NCI-H345 treated with DMSO at 0.1 percent for 48 hours (cell line): ENCODE results near the gene AOAH.

Experiments
- DNase-seq: peaks from one replicate; lab custom pipeline; 2025; ENCODE audit not compliant: unreplicated experiment; lab: John Stamatoyannopoulos, UW

Gene AOAH

GRCh38 chr7:36564489-36564888 is 159.8 kb downstream of the AOAH start:
- no peak for DNase-seq

GRCh38 chr7:36563706-36564327 is 160.5 kb downstream of the AOAH start:
- no peak for DNase-seq

- DNase-seq: no peak
These were observed 162.2 kb downstream of the AOAH start for GRCh38 chr7:36562121-36562520.

GRCh38 chr7:36549029-36549428 is 175.3 kb downstream of the AOAH start:
- DNase-seq: no peak

GRCh38 chr7:36547416-36547815 is 176.9 kb downstream of the AOAH start:
- DNase-seq: no peak

GRCh38 chr7:36546331-36546730 is 178.0 kb downstream of the AOAH start:
- DNase-seq: no peak

GRCh38 chr7:36545291-36545690 is 179.0 kb downstream of the AOAH start:
- no peak for DNase-seq

GRCh38 chr7:36538126-36538525 is 186.2 kb downstream of the AOAH start:
- DNase-seq: no peak

GRCh38 chr7:36535866-36536664 is 188.2 kb downstream of the AOAH start:
- no peak for DNase-seq

- no peak for DNase-seq
These were observed 190.6 kb downstream of the AOAH start for GRCh38 chr7:36533717-36534116.

GRCh38 chr7:36532981-36533499 is 191.3 kb downstream of the AOAH start:
- no peak for DNase-seq

GRCh38 chr7:36531951-36532350 is 192.3 kb downstream of the AOAH start:
- no peak for DNase-seq

- DNase-seq: no peak
These were observed 193.8 kb downstream of the AOAH start for GRCh38 chr7:36530456-36530855.

- no peak for DNase-seq
These were observed 196.8 kb downstream of the AOAH start for GRCh38 chr7:36527549-36527913.

GRCh38 chr7:36526863-36527548 is 197.3 kb downstream of the AOAH start:
- DNase-seq: no peak

- no peak for DNase-seq
These were observed 200.8 kb downstream of the AOAH start for GRCh38 chr7:36523371-36524101.

GRCh38 chr7:36522453-36523007 is 201.8 kb downstream of the AOAH start:
- no peak for DNase-seq

GRCh38 chr7:36521911-36522310 is 202.4 kb downstream of the AOAH start:
- no peak for DNase-seq

GRCh38 chr7:36521133-36521532 is 203.2 kb downstream of the AOAH start:
- no peak for DNase-seq

- no peak for DNase-seq
These were observed 208.4 kb downstream of the AOAH start for GRCh38 chr7:36515847-36516246.
